DND-41 (cell line): Measurements from ENCODE around the gene SOCS4.

Experiments
- CTCF ChIP-seq: IDR thresholded peaks from 2 replicates; pipeline ENCODE4 v1.5.1; 2012; ENCODE audit warnings: borderline replicate concordance, low read length, moderate library complexity, mild to moderate bottlenecking; ENCODE audit not compliant: poor library complexity, severe bottlenecking; ENCODE audit errors: extremely low read depth
- EZH2 ChIP-seq: IDR thresholded peaks from 3 replicates; pipeline ENCODE4 v1.6.1; 2012; ENCODE audit warnings: borderline replicate concordance, low read depth, mild to moderate bottlenecking, moderate library complexity, low read length, inconsistent platforms; ENCODE audit not compliant: severe bottlenecking

- no peak for TF ChIP-seq EZH2
- no peak for TF ChIP-seq CTCF
Measured at GRCh38 chr14:55053018-55053417, 26.0 kb downstream of the SOCS4 start.
